ENCODE data around the gene GRIK5.

- TF ChIP-seq, protein P1, sequence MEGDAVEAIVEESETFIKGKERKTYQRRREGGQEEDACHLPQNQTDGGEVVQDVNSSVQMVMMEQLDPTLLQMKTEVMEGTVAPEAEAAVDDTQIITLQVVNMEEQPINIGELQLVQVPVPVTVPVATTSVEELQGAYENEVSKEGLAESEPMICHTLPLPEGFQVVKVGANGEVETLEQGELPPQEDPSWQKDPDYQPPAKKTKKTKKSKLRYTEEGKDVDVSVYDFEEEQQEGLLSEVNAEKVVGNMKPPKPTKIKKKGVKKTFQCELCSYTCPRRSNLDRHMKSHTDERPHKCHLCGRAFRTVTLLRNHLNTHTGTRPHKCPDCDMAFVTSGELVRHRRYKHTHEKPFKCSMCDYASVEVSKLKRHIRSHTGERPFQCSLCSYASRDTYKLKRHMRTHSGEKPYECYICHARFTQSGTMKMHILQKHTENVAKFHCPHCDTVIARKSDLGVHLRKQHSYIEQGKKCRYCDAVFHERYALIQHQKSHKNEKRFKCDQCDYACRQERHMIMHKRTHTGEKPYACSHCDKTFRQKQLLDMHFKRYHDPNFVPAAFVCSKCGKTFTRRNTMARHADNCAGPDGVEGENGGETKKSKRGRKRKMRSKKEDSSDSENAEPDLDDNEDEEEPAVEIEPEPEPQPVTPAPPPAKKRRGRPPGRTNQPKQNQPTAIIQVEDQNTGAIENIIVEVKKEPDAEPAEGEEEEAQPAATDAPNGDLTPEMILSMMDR (IDR thresholded peaks at IDR 0.05; ENCODE audit: control extremely low read depth in 1 of 3, insufficient read depth in 1 of 3, low read depth in 1 of 3, low read length in 3 of 3), result no peak
- TF ChIP-seq EP300 (IDR thresholded peaks at IDR 0.05; ENCODE audit: borderline replicate concordance in 1 of 2, low read depth in 2 of 2, low read length in 2 of 2) (no peak), EZH2 (IDR thresholded peaks at IDR 0.05; ENCODE audit: low read depth, low read length, severe bottlenecking) (no peak), BRCA1 (IDR thresholded peaks at IDR 0.05; ENCODE audit: low read depth, low read length) (no peak)
Observed at GRCh38 chr19:42062381-42062780, 7.6 kb downstream of the GRIK5 start.
